HG03095 (cell line): ENCODE data around the gene GALNT2.
A peak's percentile ranks its signal among the peaks of the same experiment; 100 is the strongest.

Source experiments
- ATAC-seq: cut with Tn5 transposase; IDR thresholded peaks from one replicate; pipeline ENCODE4 v1.9.1; 2021; ENCODE audit warnings: moderate library complexity; ENCODE audit not compliant: unreplicated experiment

Gene GALNT2

DNA sequence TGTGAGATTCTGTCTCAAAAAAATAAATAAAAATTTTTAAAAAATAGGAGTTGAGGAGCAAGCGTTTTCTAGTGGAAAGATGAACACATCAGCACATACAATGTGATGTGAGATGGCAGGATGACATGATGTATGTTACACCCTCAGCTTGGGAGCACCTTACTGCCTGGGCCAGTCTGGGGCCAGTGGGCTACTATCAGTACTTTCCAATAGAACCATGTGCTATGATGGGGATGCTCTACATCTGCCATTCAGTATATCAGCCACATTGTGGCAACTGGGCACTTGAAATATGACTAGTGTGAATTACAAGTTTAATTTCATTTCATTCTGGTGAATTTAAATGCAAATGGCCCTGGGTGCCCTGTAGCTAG, 203.1 kb downstream of the GALNT2 start:
- ATAC-seq = no peak

DNA sequence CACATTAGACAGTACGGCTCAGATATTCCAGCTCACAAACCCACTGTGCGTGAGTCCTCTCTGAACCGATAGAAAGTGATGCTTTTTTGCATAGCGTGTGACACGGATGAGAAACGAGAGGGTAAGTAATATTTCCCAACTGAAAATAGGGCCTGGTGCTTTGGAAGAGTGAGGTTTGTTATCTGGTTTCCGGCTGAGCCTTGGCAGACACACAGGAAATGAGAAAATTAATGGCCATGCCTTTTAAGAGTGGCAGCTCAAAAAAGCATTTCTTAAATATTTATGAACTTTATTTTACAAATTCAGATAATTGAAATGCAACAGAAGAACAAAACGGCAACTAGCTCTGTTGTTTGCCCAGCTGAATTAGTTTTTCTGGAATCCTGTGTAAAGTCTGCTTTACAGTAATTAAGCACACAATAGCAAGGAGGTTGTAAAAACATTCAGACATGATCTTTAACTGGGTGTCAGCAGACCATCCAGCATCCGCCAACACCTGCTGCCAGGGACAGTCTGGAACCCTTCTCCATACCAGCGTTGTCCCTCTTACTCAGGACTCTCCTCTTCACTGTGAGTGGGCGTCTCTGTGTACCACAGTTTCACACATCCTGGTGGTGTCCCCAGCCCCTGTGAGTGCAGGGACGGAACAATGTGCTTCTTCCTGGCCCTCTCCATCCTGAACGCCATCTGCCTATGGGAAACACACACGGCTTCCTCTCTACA, 203.7 kb downstream of the GALNT2 start:
- peak; percentile 51 for ATAC-seq

DNA sequence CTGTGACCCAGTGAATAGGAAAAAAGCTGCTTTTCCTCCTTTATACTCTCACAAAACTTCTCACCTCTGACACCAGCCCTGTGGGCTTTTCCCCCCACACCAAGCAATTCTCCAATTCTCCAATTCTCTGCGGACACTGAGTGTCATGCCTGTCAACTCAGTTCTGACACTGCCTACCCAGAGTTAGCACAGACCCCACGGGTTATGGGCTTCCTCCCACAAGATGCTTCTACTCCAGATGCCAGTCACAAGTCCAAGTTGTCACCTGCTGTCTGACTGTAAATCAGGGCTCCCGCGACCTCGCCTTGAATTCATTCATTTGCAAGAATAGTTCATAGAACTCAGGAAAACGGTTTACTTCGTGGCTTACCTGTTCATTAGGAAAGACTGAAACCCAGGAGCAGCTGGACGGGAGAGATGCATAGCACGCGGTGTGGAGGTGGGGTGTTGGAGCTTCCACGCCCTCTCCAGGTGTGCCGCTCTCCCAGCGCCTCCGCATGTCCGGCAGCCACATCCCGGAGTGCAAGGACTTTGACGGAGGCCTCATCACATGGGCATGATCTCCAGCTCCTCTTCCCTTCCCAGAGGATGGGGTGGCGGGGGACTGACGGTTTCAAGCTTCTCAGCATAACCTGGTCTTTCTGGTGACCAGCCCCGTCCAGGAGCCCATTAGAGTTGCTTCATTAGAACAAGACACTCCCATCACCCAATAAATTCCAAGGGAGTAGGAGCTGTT, 204.4 kb downstream of the GALNT2 start:
- no peak for ATAC-seq

DNA sequence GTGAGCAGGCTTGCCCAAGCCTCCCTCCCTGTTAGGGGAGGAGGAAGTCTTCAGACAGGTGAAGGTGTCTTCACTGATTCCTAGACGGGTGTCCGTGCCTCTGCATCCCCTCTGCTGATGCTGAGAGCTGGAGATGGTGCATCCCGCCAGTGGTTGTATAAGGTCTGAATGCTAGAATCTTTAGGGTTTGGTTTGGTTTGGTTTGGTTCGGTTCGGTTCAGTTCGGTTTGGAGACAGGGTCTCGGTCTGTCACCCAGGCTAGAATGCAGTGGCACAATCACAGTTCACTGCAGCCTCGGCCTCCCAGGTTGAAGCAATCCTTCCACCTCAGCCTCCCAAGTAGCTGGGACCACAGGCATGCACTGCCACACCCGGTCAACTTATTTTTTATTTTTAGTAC, 205.5 kb downstream of the GALNT2 start:
- no peak for ATAC-seq

DNA sequence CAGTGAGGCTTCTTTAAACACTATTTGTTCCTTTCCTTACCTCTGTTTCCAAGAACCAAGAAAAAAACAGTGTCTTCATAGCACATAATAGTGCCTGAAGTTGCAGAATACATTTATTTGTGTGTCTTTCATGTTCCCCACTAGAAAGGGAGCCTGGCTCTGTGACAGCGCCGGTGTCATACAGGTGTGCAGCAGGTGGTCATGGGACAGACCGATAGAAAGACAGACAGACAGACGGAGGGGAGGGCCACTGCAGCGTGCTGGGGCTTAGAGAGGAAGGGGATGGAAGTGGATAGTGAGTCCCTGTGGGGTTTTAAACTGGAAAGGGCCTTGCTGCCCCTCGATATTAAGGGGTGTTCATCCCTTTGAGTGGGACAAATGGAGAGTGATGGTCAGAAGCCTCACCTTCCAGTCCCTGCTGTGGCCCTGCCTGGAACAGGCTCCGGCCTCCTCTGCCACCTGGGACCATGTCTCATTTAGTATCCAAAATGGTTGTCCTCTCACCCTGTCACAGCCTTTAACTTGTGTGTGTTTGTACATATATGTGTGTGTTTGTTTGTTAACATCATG, 206.2 kb downstream of the GALNT2 start:
- no peak for ATAC-seq

DNA sequence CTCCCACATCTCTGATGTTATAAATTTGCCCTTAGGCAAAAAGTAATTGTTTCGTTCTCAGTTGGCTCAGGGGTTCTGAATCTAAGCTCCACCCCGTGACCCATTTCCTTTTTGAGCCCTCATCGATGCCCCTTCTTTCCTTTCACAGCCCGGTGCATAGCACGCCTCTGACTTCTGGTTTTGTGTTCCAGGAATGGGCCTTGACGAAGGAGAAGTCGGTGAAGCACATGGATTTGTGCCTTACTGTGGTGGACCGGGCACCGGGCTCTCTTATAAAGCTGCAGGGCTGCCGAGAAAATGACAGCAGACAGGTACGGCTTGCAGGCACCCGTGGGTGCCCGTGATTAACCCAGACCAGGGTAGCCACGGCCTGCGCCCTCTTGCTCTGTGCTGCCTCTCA, 207.2 kb downstream of the GALNT2 start:
- ATAC-seq = no peak

DNA sequence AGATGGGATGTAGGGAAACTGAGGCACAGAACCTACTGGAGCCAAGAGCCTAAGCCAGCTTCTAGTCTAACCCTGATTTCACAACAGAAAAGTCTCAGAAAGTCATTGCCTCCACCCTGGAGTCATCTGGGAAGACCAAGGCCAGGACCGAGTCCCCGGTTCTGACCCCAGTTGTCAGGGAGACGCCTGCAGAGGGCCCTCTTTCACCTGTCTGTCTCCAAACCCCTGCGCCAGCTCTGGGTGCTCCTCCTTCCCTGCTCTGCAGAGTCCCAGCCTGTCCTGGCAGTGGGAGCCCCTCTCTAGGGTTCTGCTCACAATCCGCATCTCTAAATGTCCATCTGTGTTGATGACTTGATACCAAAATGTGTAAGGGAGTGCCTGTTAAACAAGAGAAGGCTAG, 209.4 kb downstream of the GALNT2 start:
- ATAC-seq = no peak

DNA sequence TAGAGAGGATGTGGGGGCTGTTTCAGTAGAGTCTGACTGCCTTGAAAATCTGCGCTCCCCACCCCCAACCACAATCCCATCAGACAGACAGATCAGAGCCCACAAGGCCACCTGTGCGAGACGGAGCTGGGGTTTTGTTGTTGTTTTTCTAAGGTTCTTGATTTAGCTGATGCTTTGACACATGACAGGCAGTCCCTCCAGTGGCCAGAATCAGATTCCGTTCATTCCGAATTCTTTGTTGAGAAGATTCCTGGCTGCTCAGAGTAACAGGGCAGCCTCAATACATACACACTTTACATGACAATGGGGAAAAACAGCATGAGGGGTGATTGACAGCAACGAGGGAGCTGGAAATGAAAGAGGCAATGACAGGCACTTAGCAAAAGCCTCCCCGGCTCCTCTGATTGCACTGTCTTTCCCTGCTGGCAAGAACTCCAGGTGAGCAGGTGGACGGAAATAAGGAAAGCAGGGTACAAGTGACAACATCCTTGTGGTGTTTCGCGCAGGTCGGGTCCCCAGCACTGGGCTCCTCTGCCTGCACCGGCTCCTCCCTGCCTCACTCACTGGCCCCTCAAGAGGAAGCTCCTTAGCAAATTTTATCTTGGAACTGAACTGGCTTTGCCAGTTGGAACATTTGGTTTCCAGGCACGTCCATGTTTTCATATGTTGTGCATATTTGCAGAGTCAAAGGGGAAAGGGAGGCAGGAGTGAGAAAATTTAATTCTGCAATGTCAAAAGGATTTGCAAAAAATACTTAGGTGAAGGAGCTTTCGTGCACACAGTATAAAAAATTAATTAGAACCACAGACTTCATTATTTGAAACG, 210.4 kb downstream of the GALNT2 start:
- no peak for ATAC-seq

DNA sequence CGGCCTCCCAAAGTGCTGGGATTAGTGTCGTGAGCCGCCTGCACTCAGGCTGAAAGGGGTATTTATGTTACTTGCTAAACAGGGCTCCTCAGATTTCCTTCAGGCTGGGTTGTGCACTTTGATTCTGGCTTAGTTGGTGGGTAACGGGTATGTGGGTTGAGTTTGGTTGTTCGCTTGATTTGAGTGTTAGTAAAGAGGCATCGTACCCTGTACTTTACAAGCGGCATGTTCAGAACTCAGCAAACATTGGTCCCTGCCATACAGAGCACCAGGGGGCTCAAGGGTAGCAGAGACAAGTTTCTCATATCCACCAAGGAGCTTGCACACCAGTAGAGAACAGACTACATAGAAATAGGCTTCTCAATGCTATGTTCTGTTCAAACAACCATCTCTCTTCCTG, 211.3 kb downstream of the GALNT2 start:
- ATAC-seq = no peak

DNA sequence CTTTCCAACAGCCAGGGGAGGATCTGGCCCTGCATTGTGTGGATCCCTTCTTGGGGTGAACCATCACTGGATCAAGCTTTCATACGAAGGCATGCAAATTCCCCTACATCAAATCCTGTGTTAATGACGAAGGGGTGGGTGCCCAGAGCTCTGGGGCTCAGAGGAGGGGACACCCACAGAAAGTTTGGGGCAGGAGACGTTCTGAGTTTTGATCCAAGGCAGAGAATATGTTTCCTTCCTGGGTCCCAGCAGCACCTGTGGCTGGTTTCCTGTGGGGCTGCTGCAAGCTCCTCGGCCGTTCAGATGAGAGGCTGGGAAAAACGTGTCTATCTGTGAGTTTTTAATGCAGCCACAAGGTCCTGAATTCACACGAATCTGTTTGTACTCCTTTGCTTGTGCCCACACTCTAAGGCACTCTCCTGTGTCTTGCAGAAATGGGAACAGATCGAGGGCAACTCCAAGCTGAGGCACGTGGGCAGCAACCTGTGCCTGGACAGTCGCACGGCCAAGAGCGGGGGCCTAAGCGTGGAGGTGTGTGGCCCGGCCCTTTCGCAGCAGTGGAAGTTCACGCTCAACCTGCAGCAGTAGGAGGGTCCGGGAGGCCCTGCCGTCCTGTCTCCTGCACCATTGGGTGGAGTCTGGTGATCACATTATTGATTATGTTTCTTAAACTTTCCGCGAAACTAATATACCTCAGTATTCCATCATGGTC, 212.0 kb downstream of the GALNT2 start:
- no peak for ATAC-seq

DNA sequence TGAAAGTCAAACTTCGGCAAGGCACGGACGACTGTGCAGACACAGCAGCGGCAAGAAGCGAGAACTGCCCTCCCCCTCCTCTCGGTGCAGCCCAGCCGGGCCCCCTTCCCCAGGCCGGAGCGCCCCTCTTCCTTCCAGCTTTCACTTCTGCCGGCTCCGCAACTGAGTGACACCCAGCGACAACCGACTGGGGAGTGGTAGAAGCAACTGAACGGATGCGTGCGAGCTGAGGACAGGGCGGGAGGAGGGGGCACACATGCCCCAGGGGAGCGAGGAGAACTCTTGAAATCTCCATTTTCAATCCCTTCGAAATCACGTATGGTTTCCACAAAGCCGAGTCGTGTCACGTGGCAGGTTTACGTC, 212.5 kb downstream of the GALNT2 start:
- ATAC-seq = no peak

DNA sequence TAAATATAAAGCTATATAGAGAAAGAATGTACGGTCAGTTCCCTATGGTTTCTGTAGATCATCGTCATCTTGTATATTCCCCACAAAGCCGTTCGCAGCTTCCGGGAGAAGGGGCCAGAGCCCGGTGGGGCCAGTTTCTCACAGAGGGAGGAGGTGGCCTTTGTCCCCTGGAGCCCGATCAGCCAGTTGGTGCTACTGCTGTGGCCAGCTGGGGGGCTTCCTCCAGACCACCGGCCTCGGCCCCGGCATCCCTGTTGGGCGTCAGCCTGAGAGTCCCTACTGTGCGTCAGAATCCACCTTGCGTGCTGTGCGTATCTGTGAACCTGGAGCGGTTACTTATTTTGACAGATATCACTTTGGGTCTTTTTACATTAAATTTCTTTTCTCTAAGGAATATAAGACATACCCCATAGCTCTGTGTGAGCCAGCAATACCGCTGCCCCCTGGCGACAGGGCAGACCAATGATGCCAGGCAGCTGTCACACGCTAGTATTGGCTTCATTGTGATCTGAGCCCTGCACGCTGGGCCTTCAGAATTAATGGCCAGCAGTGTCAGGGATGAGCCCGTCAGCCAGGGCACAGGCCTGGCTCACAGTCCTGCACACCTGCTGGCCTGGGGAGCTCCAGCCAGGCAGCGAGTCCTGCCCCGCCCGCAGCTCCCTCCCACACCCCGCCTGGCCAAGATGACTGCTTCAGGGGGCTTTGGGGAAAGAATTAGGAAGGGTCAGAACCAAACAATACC, 213.2 kb downstream of the GALNT2 start:
- ATAC-seq = no peak

DNA sequence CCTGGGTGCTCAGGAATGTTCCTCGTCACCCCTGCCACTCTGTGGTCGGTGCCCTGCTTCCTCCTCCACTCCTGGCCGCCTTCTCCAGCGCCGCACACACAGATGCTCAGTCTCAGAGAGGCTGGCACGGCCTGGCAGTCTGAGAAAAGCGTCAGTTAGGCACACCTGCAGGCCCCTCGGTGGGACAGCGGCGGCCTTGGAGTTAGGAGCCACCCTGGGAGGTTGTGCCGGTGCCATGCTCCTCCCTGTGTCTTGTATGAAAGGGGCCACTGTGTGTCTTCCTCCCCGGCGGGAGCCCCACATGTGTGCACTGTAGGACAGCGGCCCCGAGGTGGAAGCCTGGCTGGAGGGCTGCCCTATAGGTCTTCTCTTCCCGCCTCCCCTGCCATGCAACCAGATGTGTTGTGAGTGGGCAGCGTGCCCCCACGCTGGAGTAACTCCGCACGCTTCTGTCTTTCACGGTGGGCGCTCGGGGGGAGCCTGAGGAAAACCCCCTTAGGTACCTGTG, 213.9 kb downstream of the GALNT2 start:
- no peak for ATAC-seq

DNA sequence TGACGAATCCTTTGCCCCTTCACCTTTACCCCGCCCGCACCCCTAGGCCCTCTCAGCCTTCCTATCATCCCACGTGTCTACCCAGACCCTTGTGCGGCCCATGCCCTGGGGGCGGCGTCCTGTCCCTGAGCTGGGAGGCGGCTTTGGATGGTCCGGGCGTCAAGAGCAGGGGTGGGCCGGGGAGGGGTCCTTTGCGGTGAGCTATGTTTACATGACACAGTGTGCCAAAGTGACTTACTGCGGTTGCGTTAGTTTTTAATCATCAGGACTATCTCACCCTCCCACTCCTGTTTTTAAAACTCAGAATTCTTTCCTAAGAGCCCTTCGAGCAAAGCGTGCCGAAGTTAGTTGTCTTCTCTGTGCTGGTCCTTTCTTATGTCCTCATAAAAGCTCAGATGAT, 214.5 kb downstream of the GALNT2 start:
- ATAC-seq = no peak

DNA sequence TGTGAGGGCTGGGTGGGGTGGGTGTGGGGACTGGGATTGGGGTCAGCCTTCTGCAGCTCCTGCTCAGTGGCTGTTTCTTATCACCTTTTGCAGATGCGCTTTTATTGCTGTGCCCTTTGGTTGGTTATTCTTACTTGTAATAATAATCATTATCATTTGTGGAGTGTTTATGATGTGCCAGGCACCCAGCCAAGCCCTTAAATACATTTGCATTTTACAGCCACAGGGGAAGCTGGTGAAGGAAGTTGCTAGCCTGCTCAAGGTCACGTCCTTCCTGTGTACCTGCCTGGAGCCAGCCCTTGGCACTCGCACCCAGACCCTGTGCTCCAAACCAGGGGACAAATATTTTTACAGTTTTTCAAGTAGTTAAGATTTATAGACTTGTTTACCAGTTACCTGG, 215.1 kb downstream of the GALNT2 start:
- ATAC-seq = no peak

DNA sequence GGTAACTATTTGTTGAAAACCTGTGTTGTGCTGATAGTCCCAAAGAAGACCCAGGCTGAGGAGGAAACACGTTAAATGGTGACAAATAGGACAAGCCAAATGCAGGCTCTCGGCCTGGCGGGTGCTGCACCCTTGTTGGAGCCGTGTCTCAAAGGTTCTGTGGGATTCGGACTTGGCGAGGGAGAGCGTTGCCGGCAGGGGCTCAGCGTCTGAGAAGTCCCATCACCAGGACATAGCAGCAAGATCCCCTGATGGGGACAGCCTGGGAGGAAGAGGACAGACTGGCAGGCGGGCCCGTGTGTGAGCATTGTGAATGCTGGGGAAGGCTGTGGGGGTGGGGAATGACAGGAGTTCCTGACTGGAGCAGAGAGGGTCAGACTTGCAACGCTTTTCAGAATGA, 216.6 kb downstream of the GALNT2 start:
- ATAC-seq = no peak

DNA sequence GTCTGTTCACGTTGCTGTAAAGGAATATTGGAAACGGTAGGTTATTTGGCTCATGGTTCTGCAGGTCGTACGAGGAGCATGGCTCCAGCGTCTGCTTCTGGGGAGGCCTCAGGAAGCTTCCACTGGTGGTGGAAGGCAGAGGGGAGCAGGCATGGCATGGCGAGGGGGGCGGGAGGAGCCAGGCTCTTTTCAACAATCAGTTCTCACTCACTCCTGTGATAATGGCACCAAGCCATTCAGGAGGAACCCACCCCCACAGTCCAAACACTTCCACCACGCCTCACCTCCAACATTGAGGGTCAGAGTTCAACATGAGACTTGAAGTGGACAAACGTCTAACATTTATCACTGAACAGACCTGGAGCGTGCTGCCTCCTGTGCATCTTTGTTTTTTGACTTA, 217.9 kb downstream of the GALNT2 start:
- no peak for ATAC-seq

DNA sequence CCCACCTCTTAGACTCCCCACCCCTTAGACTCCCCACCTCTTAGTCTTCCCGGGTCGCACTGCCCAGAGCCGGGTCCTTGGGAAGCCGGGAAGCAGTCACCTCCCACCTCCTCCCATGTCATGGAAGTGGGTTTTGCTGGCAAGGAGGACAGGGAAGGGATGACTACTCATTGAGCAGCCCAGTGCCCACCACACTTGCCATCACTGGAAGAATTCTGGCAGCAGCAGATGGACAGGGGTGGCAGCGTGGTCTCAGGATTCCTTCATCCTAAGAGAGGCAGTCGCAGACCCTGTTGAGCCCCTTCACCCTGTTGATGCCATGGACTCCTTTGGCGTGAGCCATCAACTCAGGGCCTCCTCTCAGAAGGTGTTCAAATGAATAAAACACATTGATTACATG, 218.3 kb downstream of the GALNT2 start:
- ATAC-seq = no peak

DNA sequence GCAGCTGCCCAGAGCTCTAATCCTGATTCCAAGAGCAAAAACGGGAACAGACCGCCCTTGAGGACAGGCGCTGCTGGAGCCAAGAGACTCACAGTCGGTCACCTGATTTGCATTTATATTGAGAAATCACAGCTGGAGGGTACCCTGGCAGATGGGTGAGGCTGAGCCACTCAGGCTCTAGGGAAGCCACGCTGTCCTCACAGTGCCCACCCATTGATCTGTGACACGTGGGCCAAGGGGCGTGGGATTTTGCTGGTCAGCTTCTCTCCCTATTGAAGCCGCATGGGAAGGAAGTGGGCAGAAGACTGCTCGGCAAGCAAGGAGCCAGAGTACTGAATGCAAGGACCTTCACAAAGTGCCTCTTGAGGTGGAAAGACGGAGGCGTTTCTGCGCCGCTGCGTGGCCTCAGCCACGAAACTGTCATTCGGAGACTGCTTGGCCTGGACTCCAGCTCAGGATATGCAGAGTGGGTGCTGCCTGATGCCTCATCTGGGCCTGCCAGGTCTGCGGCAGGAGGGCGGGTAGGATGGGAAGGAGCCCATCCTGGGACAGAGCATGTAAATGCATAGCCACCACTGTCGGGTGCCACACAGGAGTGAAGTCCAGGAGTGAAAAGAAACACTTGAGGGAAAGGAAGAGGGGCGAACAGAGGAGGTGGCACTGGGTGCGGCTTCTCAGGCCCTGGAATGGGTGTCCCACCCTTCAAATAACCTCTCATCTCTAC, 219.3 kb downstream of the GALNT2 start:
- ATAC-seq = no peak

DNA sequence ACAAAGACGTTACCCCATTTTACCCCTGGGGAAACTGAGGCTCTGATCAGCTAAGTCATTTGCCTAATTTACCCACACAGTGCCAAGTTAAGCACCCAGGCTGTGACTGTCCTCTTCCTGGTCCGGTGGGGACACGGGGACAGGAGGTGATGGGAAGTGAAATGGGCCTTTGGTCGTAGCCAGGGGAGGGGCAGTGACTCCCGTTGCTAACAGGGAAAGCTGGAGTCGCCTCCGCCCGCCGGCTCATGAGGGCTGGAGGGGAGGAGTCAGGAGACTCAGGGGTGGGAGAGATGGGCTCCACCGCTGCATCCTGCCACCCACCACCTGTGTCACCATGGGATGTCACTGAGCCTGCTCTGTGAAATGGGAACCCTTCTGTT, 219.8 kb downstream of the GALNT2 start:
- ATAC-seq = no peak
